Measurements from ENCODE around the gene CALCOCO2.
A peak's percentile ranks its signal among the peaks of the same experiment; 100 is the strongest.

The CALCOCO2 gene

DNA sequence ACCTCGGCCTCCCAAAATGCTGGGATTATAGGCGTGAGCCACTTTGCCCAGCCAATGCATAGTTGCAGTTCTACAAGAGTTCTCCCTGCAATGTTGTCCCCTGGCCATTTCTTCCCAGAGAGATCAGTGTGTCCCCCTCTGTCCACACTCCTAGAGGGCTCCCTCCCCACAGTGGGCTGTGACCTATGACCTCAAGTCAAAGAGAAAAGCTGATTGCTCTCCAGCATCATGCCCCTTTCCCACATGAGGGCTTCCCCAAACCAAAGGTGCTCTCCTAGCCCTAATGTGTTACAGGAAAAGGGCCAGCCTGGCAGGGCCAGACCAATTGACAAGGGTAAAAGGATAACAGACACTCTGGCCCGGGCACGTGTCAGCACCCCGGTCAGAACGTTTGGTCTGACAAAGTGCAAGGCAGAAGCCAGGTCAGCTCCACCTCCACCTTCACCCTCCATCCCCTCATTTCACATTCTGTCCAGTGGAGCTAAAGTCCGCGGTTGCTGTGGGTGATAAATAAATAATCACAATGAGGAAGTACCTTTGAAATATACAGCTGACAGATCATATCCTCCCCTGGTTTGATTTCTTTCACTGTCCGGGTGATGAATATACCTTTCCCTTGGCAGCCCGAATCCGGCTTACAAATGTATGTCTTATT lies 31.6 kb upstream of the CALCOCO2 start:
- no peak overlapping the region for H3K4me3 ChIP-seq (replicated peaks; ENCODE audit: insufficient read depth, low read length)
- no peak for TF ChIP-seq REST (IDR thresholded peaks at IDR 0.05; ENCODE audit: insufficient replicate concordance, low read depth)
- TF ChIP-seq, protein P1, sequence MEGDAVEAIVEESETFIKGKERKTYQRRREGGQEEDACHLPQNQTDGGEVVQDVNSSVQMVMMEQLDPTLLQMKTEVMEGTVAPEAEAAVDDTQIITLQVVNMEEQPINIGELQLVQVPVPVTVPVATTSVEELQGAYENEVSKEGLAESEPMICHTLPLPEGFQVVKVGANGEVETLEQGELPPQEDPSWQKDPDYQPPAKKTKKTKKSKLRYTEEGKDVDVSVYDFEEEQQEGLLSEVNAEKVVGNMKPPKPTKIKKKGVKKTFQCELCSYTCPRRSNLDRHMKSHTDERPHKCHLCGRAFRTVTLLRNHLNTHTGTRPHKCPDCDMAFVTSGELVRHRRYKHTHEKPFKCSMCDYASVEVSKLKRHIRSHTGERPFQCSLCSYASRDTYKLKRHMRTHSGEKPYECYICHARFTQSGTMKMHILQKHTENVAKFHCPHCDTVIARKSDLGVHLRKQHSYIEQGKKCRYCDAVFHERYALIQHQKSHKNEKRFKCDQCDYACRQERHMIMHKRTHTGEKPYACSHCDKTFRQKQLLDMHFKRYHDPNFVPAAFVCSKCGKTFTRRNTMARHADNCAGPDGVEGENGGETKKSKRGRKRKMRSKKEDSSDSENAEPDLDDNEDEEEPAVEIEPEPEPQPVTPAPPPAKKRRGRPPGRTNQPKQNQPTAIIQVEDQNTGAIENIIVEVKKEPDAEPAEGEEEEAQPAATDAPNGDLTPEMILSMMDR (IDR thresholded peaks at IDR 0.05; ENCODE audit: insufficient read depth, low read length) = no peak
- TF ChIP-seq GABPA (IDR thresholded peaks at IDR 0.05; ENCODE audit: low read depth) = no peak
- TF ChIP-seq POLR2AphosphoS5 (IDR thresholded peaks at IDR 0.05; ENCODE audit: low read depth) = no peak
- no peak for TF ChIP-seq SPI1 (IDR thresholded peaks at IDR 0.05; ENCODE audit: borderline replicate concordance, low read depth)
- H3K27me3 ChIP-seq (ENCODE audit: insufficient read depth, poor library complexity, severe bottlenecking) = peaks cover 12% of the 10 kb centered on the region
- no peak overlapping the region for H3K27ac ChIP-seq (replicated peaks)
- DNase-seq (ENCODE audit: low read depth in 1 of 2, low spot score in 1 of 2) = no peak

DNA sequence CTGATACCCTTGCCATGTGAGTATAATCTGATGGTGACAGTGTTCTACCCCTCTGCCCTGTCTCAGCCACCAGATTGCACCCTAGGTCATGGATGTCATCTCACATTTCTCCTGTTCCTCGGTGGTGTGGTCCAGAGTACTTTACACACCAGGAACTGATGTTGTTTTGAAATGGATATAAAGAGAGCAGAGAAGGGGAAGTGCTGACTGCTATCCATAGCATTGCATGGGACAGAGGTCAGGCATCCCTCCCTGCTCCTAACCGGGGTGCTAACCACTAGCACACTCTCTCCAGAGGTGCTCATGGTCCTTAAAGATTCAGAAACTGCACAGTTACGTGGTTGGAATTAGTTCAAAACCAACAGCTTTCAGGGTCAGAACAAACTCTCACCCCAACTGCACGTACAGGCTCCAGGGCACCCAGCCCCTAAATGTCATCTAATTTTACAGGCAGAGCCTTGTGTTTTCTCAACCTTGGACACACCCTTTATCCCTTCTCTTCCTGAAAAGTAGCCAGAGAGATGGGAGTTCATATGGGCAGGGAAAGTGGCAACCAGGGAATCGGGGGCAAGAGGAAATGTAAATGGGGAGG lies 30.1 kb upstream of the CALCOCO2 start:
- DNase-seq (ENCODE audit: low read depth in 1 of 2, low spot score in 1 of 2) = no peak
- H3K27me3 ChIP-seq (ENCODE audit: insufficient read depth, poor library complexity, severe bottlenecking) = peaks cover 10% of the 10 kb centered on the region
- TF ChIP-seq, protein P1 (IDR thresholded peaks at IDR 0.05; ENCODE audit: insufficient read depth, low read length) = no peak
- TF ChIP-seq SPI1 (IDR thresholded peaks at IDR 0.05; ENCODE audit: borderline replicate concordance, low read depth) (peak; percentile 76), POLR2AphosphoS5 (IDR thresholded peaks at IDR 0.05; ENCODE audit: low read depth) (no peak), GABPA (IDR thresholded peaks at IDR 0.05; ENCODE audit: low read depth) (no peak), REST (IDR thresholded peaks at IDR 0.05; ENCODE audit: insufficient replicate concordance, low read depth) (no peak)
- no peak overlapping the region for H3K27ac ChIP-seq (replicated peaks)
- no peak overlapping the region for H3K4me3 ChIP-seq (replicated peaks; ENCODE audit: insufficient read depth, low read length)

- TF ChIP-seq, protein P1 (IDR thresholded peaks at IDR 0.05; ENCODE audit: insufficient read depth, low read length) = peak; percentile 68
- TF ChIP-seq REST (IDR thresholded peaks at IDR 0.05; ENCODE audit: insufficient replicate concordance, low read depth) (no peak), SPI1 (IDR thresholded peaks at IDR 0.05; ENCODE audit: borderline replicate concordance, low read depth) (no peak), POLR2AphosphoS5 (IDR thresholded peaks at IDR 0.05; ENCODE audit: low read depth) (no peak), GABPA (IDR thresholded peaks at IDR 0.05; ENCODE audit: low read depth) (no peak)
- no peak overlapping the region for H3K4me3 ChIP-seq (replicated peaks; ENCODE audit: insufficient read depth, low read length)
- H3K27ac ChIP-seq (replicated peaks) = no peak overlapping the region
- DNase-seq (ENCODE audit: low read depth in 1 of 2, low spot score in 1 of 2) = peak; percentile 34 to 60
- peaks cover 5% of the 10 kb centered on the region for H3K27me3 ChIP-seq (ENCODE audit: insufficient read depth, poor library complexity, severe bottlenecking)
These were observed 25.9 kb upstream of the CALCOCO2 start for GRCh38 chr17:48804936-48805411.

All from HL-60 (cell line).